B cell (primary cell): ENCODE data around the gene DBNDD2. TPM values are rescaled to one million over a fixed set of nuclear protein-coding genes. Genes with fewer than 3 reads are reported as not detected.

Experiments used
- ATAC-seq: fragments of 200-7000 bp; cut with Tn5 transposase; one replicate; pipeline ENCODE4 v1.10.0; 2021; ENCODE audit warnings: low read depth, mild to moderate bottlenecking, moderate number of reproducible peaks, moderate library complexity
- CTCF ChIA-PET: fragments of 350-600 bp; sonication (Branson Sonifier 250); formaldehyde crosslinking; loops from one replicate; lab custom pipeline; 2021; ENCODE audit warnings: antibody characterized with exemption, inconsistent platforms; lab: Charles Lee
- POLR2A ChIA-PET: fragments of 350-600 bp; sonication (Branson Sonifier 250); formaldehyde crosslinking; loops from one replicate; lab custom pipeline; 2021; ENCODE audit warnings: antibody characterized with exemption; lab: Charles Lee
- DNase-seq: peaks from one replicate; pipeline ENCODE4 v3.0.0; 2013
- H2AFZ ChIP-seq: 2 replicates; pipeline ENCODE4 v1.6.1; 2012; ENCODE audit warnings: mild to moderate bottlenecking, low read depth, low read length; ENCODE audit not compliant: insufficient read depth, poor library complexity, severe bottlenecking
- H3K27ac ChIP-seq, 2 donors: 1 replicate in 1 of 2; 2 replicates in 1 of 2; pipeline ENCODE4 v1.5.1; 2012 to 2013; ENCODE audit warnings: low read length in 2 of 2, mild to moderate bottlenecking in 2 of 2, moderate library complexity in 1 of 2
- H3K27me3 ChIP-seq, 4 experiments: fragments of 200-600 bp in 1 of 4; sonication (generic) in 1 of 4; replicated peaks in 1 of 4; 1 replicate in 2 of 4; 2 replicates in 2 of 4; pipeline versions ENCODE4 v1.6.1 to v1.7.0; 2013 to 2016; ENCODE audit warnings: low read length in 3 of 4, mild to moderate bottlenecking in 2 of 4, mixed read lengths in 1 of 4, moderate library complexity in 1 of 4; ENCODE audit not compliant: insufficient read depth in 4 of 4, control insufficient read depth in 3 of 4; ENCODE audit errors: control extremely low read depth in 1 of 4
- H3K36me3 ChIP-seq, 2 experiments: replicated peaks in 1 of 2; 1 replicate in 1 of 2; 2 replicates in 1 of 2; pipeline versions ENCODE4 v1.6.1 to v1.7.1; 2013; ENCODE audit warnings: low read length in 1 of 2; ENCODE audit not compliant: insufficient read depth in 2 of 2, control insufficient read depth in 1 of 2; ENCODE audit errors: control extremely low read depth in 1 of 2, extremely low read depth in 1 of 2
- H3K4me1 ChIP-seq, 2 donors: fragments of 200-600 bp in 1 of 2; sonication (generic) in 1 of 2; 1 replicate in 1 of 2; 2 replicates in 1 of 2; pipeline versions ENCODE4 v1.5.1 to v1.6.1; 2013 to 2017; ENCODE audit warnings: low read length in 2 of 2; ENCODE audit not compliant: control insufficient read depth in 2 of 2, insufficient read depth in 2 of 2
- H3K4me2 ChIP-seq: replicated peaks from 2 replicates; pipeline ENCODE3; 2012; ENCODE audit warnings: mild to moderate bottlenecking, low read depth, low read length; ENCODE audit not compliant: poor library complexity, severe bottlenecking
- H3K4me3 ChIP-seq, 5 experiments: fragments of 200-600 bp in 1 of 5; sonication (generic) in 1 of 5; 1 replicate in 3 of 5; 2 replicates in 2 of 5; pipeline versions ENCODE4 v1.5.1 to v1.7.0; 2011 to 2016; ENCODE audit warnings: low read length in 4 of 5, mild to moderate bottlenecking in 4 of 5, low read depth in 2 of 5, control low read depth in 1 of 5, moderate library complexity in 1 of 5; ENCODE audit not compliant: insufficient read depth in 1 of 5; ENCODE audit errors: control extremely low read depth in 1 of 5, extremely low read depth in 1 of 5
- H3K79me2 ChIP-seq: fragments of 200-600 bp; sonication (generic); one replicate; pipeline ENCODE4 v1.6.0; 2016; ENCODE audit warnings: low read length; ENCODE audit not compliant: control insufficient read depth, insufficient read depth
- H3K9ac ChIP-seq: fragments of 200-600 bp; sonication (generic); 2 replicates; pipeline ENCODE4 v1.6.1; 2017; ENCODE audit warnings: mild to moderate bottlenecking, low read length, moderate library complexity
- H3K9me3 ChIP-seq, 3 donors: one replicate each; pipeline versions ENCODE4 v1.6.1 to v1.7.1; 2013; ENCODE audit warnings: low read length in 2 of 3; ENCODE audit not compliant: control insufficient read depth in 2 of 3, insufficient read depth in 1 of 3; ENCODE audit errors: control extremely low read depth in 1 of 3
- H4K20me1 ChIP-seq: 2 replicates; pipeline ENCODE4 v1.6.0; 2012; ENCODE audit warnings: mild to moderate bottlenecking, low read length; ENCODE audit not compliant: insufficient read depth, control insufficient read depth, poor library complexity, severe bottlenecking
- H3K27ac Mint-ChIP-seq: one replicate; pipeline ENCODE4 v1.8.0; 2021; ENCODE audit warnings: mixed read lengths
- H3K27me3 Mint-ChIP-seq: one replicate; pipeline ENCODE4 v1.8.0; 2021; ENCODE audit warnings: mixed read lengths
- H3K4me1 Mint-ChIP-seq: one replicate; pipeline ENCODE4 v1.8.0; 2021; ENCODE audit warnings: mixed read lengths
- H3K4me3 Mint-ChIP-seq: one replicate; pipeline ENCODE4 v1.8.0; 2021; ENCODE audit warnings: mixed read lengths
- H3K9me3 Mint-ChIP-seq: one replicate; pipeline ENCODE4 v1.8.0; 2022; ENCODE audit warnings: mixed read lengths; ENCODE audit not compliant: insufficient read depth
- EZH2 ChIP-seq: IDR thresholded peaks from 2 replicates; pipeline ENCODE4 v1.6.1; 2012; ENCODE audit warnings: borderline replicate concordance, low read depth, mild to moderate bottlenecking, moderate library complexity, low read length; ENCODE audit not compliant: insufficient read depth, poor library complexity, severe bottlenecking
- WGBS: methylation state at CpG from one replicate; pipeline ENCODE4 v1.1.5; 2013; ENCODE audit warnings: missing lambda C conversion rate; ENCODE audit not compliant: insufficient coverage; 5-methylcytosine and 5-hydroxymethylcytosine counted together
- intact Hi-C: fragments of 100-400 bp; cut with micrococcal nuclease; formaldehyde crosslinking; loops from one replicate; pipeline ENCODE4 v1.10.0; 2022
- polyA plus RNA-seq: library from polyadenylated mRNA; depleted of rRNA; stranded (reverse); fragments of >200 nt; gene quantifications from 2 replicates; pipeline ENCODE4 v1.2.3, GENCODE V29; 2012
- total RNA-seq, 2 donors: library from RNA; stranded (reverse); fragments of 120-200 nt in 1 of 2; gene quantifications; 1 replicate in 1 of 2; 2 replicates in 1 of 2; pipeline versions ENCODE4 v1.2.3 to v1.2.4, GENCODE V29; 2013 to 2022
- TF ChIP-seq, protein P1 (sequence below): fragments of 200-600 bp; IDR thresholded peaks from one replicate; pipeline ENCODE4 v1.8.0; 2022; ENCODE audit warnings: antibody characterized with exemption, mild to moderate bottlenecking

Gene DBNDD2
- total and polyA plus RNA-seq, 2 donors (not counting 1 experiment from before 2014, with no cell fraction given) = 3.1 to 3.6 TPM

DNA sequence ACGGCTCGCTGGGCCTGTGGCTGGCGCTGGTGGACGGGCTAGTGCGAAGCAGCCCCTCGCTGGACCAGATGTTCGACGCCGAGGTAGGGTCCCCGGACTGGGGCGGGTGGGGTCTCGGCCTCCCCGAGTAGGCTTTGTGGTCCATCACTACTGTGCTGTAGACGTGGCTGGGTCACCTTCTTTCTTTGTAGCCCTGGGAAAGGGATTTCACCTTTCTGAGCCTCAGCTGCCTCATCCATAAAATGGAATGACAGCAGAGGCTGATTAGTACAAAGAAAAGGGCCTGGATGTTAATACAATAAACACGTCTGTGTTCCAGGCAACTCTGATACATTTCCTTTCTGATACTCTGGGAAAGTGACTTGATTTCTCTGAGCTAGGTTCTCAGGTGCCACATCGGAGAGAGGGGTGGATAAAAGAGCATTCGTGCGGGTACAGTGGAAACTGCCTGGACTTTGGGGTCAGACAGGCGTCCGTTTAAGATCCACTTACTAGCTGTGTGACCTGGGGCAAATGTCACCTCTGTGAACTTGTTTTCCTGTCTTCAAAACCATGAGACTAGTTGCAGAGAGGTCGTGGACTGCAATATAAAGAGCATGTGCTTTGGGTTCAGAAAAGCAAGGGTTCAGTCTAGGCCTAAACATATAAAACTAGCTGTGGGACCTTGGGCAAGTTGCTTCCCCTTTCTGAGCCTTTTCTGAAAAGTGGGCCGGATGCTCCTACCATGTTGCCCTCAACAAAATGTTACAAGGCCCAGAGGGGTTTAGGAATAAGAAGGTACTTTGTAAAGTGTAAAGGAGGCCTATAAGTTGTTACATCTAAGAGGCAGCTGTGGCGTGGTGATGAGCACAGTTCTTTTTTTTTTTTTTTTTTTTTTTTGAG lies 44.2 kb upstream of the DBNDD2 start:
- no peak for TF ChIP-seq EZH2
- TF ChIP-seq, protein P1, sequence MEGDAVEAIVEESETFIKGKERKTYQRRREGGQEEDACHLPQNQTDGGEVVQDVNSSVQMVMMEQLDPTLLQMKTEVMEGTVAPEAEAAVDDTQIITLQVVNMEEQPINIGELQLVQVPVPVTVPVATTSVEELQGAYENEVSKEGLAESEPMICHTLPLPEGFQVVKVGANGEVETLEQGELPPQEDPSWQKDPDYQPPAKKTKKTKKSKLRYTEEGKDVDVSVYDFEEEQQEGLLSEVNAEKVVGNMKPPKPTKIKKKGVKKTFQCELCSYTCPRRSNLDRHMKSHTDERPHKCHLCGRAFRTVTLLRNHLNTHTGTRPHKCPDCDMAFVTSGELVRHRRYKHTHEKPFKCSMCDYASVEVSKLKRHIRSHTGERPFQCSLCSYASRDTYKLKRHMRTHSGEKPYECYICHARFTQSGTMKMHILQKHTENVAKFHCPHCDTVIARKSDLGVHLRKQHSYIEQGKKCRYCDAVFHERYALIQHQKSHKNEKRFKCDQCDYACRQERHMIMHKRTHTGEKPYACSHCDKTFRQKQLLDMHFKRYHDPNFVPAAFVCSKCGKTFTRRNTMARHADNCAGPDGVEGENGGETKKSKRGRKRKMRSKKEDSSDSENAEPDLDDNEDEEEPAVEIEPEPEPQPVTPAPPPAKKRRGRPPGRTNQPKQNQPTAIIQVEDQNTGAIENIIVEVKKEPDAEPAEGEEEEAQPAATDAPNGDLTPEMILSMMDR = no peak
- WGBS = 29% methylated on average over 20 of the region's 23 CpGs
- Histone ChIP-seq H3K79me2 (peaks cover 35% of the 10 kb centered on the region), H3K4me2 (peak overlapping the region; percentile 91), H3K9ac (peak overlapping the region; percentile 95), H3K27ac (peak overlapping the region; percentile 86 to 99), H2AFZ (peak overlapping the region; percentile 76), H3K4me1 (peaks cover 54 to 58% of the 10 kb centered on the region in 2 donors), H3K9me3 (no peaks in the 10 kb centered on the region), H4K20me1 (peaks cover 52% of the 10 kb centered on the region), H3K36me3 (peaks cover 5 to 30% of the 10 kb centered on the region in 2 experiments), H3K4me3 (peak overlapping the region; percentile 79 to 88 (median 85)), H3K27me3 (peaks cover 0 to 1% (median 0%) of the 10 kb centered on the region in 4 experiments)
- Mint-ChIP-seq H3K27ac (peak overlapping the region; percentile 99), H3K27me3 (no peaks in the 10 kb centered on the region), H3K9me3 (no peaks in the 10 kb centered on the region), H3K4me3 (peak overlapping the region; percentile 99), H3K4me1 (peaks cover 57% of the 10 kb centered on the region)
- ATAC-seq = no peak
- intact Hi-C loops = loop anchor here (1.0 to 5.0 kb wide), 6 partner anchors 9 to 608 kb away; partner anchors contain the start of genes YWHAB and ZNF335
- ChIA-PET POLR2A (interaction anchor here (0.7 to 3.3 kb wide), 10 partner anchors 7 to 407 kb away, joined by 3 to 39 read pairs (median 6); partner anchors contain the start of gene PIGT), CTCF (interaction anchor here (0.6 to 20.6 kb wide), 27 partner anchors 10 to 1285 kb away, joined by 3 to 814 read pairs (median 8); partner anchors contain the start of genes PIGT and TP53TG5)
- DNase-seq = peak; percentile 48
